Measurements from ENCODE around the gene FATE1. TPM values are rescaled to one million over a fixed set of nuclear protein-coding genes. Genes with fewer than 3 reads are reported as not detected.
"Not testable (repeated sequence)": the region's sequence is repeated elsewhere in the genome, so short reads cannot be mapped to it uniquely, and the experiment has no call there.

FATE1 gene
- total RNA-seq, 2 experiments from 2014 or later = not detected

DNA sequence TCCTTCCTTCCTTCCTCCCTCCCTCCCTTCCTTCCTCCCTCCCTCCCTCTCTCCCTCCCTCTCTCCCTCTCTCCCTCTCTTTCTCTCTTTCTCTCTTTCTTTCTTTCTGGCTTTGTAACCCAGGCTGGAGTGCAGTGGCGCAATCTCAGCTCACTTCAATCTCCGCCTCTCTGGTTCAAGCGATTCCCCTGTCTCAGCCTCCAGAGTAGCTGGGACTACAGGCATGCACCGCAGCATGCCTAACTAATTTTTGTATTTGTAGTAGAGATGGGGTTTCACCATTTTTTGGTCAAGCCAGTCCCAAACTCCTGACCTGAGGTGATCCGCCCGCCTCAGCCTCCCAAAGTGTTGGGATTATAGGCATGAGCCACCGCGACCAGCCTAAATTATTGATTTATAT lies 18.8 kb upstream of the FATE1 start:
- H3K4me1 Mint-ChIP-seq; ATAC-seq; CTCF ChIA-PET; H3K9me3 Mint-ChIP-seq (ENCODE audit: low read depth); H3K4me3 Mint-ChIP-seq; H3K27ac Mint-ChIP-seq; POLR2A ChIA-PET; H3K36me3 Mint-ChIP-seq (ENCODE audit: low read depth); intact Hi-C loops (cut with DNase I, micrococcal nuclease); DNase-seq: not testable (repeated sequence)
- peaks cover 15% of the 10 kb centered on the region for H3K27me3 Mint-ChIP-seq

- ChIA-PET POLR2A (no interaction called here), CTCF (no interaction called here)
- intact Hi-C loops (cut with DNase I, micrococcal nuclease) = no loop called here
- no peaks in the 10 kb centered on the region for H3K36me3 Mint-ChIP-seq (ENCODE audit: low read depth)
- no peaks in the 10 kb centered on the region for H3K4me1 Mint-ChIP-seq
- no peak overlapping the region for H3K4me3 Mint-ChIP-seq
- no peaks in the 10 kb centered on the region for H3K9me3 Mint-ChIP-seq (ENCODE audit: low read depth)
- H3K27ac Mint-ChIP-seq = no peak overlapping the region
- no peak for DNase-seq
- H3K27me3 Mint-ChIP-seq = peaks cover 15% of the 10 kb centered on the region
- ATAC-seq = no peak
Measured at GRCh38 chrX:151697522-151697921, 18.3 kb upstream of the FATE1 start.

DNA sequence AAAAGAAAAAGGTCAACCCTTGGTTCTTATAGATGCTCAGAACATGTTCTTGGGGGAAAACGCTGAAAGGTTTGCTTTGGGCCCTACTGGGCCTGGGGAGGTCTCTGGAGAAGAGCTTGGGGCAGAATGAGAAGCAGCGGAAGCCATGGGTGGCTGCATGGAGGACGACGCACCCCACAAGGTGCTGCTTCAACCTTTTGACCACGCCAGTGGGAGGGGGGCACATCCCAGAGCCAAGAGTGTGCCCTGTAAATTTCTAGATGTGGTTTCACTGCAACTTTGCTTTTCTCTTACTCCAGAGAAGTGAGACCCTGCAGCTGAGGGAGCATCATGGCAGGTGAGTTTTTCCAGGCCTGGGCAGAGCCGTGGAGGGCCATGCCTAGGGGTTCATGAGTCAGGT lies 17.4 kb upstream of the FATE1 start:
- DNase-seq (no peak), ATAC-seq (no peak)
- no peaks in the 10 kb centered on the region for H3K4me1 Mint-ChIP-seq
- H3K4me3 Mint-ChIP-seq = no peak overlapping the region
- CTCF ChIA-PET = no interaction called here
- H3K27me3 Mint-ChIP-seq = peaks cover 12% of the 10 kb centered on the region
- intact Hi-C loops (cut with DNase I, micrococcal nuclease) = no loop called here
- H3K36me3 Mint-ChIP-seq (ENCODE audit: low read depth) = no peaks in the 10 kb centered on the region
- H3K9me3 Mint-ChIP-seq (ENCODE audit: low read depth) = no peaks in the 10 kb centered on the region
- POLR2A ChIA-PET = no interaction called here
- H3K27ac Mint-ChIP-seq = no peak overlapping the region

DNA sequence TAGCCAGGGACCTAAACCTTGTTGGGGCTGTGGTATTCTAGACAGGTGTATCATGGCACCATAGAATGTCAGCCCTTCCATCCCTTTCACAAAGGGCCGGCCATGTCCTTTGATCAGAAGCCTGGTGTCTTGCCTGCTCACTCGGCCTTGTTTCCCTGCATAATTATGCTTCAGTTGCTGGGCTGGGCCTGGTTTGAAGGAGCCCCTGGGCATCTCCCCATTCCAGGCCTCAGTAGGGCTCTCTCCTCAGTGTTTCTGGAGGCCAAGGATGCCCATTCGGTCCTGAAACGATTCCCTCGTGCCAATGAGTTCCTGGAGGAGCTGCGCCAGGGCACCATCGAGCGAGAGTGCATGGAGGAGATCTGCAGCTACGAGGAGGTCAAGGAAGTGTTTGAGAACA lies 16.1 kb upstream of the FATE1 start:
- Mint-ChIP-seq H3K36me3 (ENCODE audit: low read depth) (no peaks in the 10 kb centered on the region), H3K4me3 (no peak overlapping the region), H3K27ac (no peak overlapping the region), H3K27me3 (peaks cover 9% of the 10 kb centered on the region), H3K4me1 (no peaks in the 10 kb centered on the region), H3K9me3 (ENCODE audit: low read depth) (no peaks in the 10 kb centered on the region)
- intact Hi-C loops (cut with DNase I, micrococcal nuclease) = no loop called here
- POLR2A ChIA-PET = no interaction called here
- CTCF ChIA-PET = no interaction called here
- no peak for ATAC-seq
- DNase-seq = no peak

DNA sequence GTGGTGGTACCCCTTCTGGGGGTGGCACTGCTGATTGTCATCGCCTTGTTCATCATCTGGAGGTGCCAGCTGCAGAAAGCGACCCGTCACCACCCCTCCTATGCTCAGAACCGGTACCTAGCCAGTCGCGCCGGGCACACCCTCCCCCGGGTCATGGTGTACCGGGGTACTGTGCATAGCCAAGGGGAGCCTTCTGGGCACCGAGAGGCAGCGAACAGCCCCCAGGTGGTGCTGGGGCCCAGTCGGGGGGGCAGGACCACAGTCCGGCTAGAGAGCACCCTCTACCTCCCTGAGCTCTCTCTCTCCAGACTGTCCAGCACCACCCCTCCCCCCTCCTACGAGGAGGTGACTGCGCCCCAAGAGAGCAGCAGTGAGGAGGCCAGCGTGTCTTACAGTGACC lies 15.3 kb upstream of the FATE1 start:
- H3K9me3 Mint-ChIP-seq (ENCODE audit: low read depth) = no peaks in the 10 kb centered on the region
- no peak overlapping the region for H3K27ac Mint-ChIP-seq
- no peaks in the 10 kb centered on the region for H3K36me3 Mint-ChIP-seq (ENCODE audit: low read depth)
- ChIA-PET CTCF (no interaction called here), POLR2A (interaction anchor here (0.6 kb wide), 1 partner anchor 101 kb away, joined by 3 read pairs; no protein-coding TSS in a partner anchor)
- intact Hi-C loops (cut with DNase I, micrococcal nuclease) = no loop called here
- H3K4me1 Mint-ChIP-seq = no peaks in the 10 kb centered on the region
- no peak overlapping the region for H3K4me3 Mint-ChIP-seq
- DNase-seq (no peak), ATAC-seq (no peak)
- H3K27me3 Mint-ChIP-seq = peaks cover 8% of the 10 kb centered on the region

GRCh38 chrX:151701071-151701470 lies 14.8 kb upstream of the FATE1 start:
- ChIA-PET POLR2A (interaction anchor here (0.6 kb wide), 1 partner anchor 100 kb away, joined by 3 read pairs; no protein-coding TSS in a partner anchor), CTCF (no interaction called here)
- H3K27ac Mint-ChIP-seq = no peak overlapping the region
- no peaks in the 10 kb centered on the region for H3K36me3 Mint-ChIP-seq (ENCODE audit: low read depth)
- peaks cover 7% of the 10 kb centered on the region for H3K27me3 Mint-ChIP-seq
- no peaks in the 10 kb centered on the region for H3K9me3 Mint-ChIP-seq (ENCODE audit: low read depth)
- intact Hi-C loops (cut with DNase I, micrococcal nuclease) = no loop called here
- no peaks in the 10 kb centered on the region for H3K4me1 Mint-ChIP-seq
- no peak for ATAC-seq
- H3K4me3 Mint-ChIP-seq = no peak overlapping the region
- no peak for DNase-seq

DNA sequence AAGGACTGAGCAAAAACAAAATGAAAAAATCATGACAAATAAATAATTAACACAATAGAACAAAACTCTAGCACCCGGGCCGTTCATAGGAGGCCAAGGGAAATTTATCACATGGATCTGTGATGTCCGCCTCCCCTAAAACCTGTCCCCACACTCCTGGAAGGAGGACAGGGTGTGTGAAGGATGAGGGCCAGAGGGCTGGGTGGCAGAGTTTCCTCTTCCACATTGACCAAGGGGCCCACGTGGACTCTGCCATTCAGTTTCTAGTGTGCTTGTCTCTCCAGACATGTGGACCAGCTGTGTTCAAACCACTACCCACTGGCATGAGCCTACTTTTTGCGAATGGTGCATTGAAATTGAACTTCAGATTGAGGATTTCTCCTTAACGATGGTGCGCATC lies 14.3 kb upstream of the FATE1 start:
- H3K4me1 Mint-ChIP-seq = no peaks in the 10 kb centered on the region
- no peaks in the 10 kb centered on the region for H3K36me3 Mint-ChIP-seq (ENCODE audit: low read depth)
- H3K9me3 Mint-ChIP-seq (ENCODE audit: low read depth) = no peaks in the 10 kb centered on the region
- no peak overlapping the region for H3K4me3 Mint-ChIP-seq
- POLR2A ChIA-PET = no interaction called here
- DNase-seq (no peak), ATAC-seq (no peak)
- intact Hi-C loops (cut with DNase I, micrococcal nuclease) = no loop called here
- peaks cover 6% of the 10 kb centered on the region for H3K27me3 Mint-ChIP-seq
- CTCF ChIA-PET = no interaction called here
- H3K27ac Mint-ChIP-seq = no peak overlapping the region

DNA sequence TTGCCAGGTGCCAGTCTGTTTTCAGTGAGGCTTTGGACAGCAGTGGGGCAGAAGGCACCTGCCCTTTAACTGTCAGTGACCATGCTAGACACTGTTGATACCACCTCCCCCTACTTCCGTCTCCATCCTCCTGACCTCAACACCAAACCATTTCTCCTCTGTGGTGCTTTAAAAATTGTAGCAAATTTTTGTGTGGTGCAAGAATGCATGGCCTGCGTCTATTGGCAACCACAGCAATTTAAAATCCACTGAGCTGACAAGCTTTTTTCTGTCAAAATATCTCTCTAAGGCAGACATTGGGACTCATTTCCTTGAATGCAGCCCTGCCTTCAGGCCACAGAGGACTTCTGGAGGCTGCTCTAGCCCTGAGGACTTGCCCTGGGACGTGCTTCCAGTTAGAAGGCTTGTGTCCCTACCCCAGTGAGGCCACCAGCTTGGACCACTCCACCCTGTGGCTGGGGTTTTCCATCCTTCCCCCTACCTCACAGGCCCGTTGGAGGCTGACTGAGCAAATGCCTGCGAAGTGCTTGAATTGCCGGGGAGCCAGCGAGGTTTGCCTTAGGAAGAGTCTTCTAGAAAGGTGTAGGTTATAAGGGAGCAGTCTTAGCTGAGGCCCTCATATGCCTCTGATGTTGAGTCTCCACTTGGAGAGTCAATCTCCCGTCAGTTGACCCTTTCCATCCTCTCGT lies 13.7 kb upstream of the FATE1 start:
- Mint-ChIP-seq H3K4me1 (no peaks in the 10 kb centered on the region), H3K4me3 (no peak overlapping the region), H3K36me3 (ENCODE audit: low read depth) (no peaks in the 10 kb centered on the region), H3K9me3 (ENCODE audit: low read depth) (no peaks in the 10 kb centered on the region), H3K27me3 (peaks cover 2% of the 10 kb centered on the region), H3K27ac (no peak overlapping the region)
- ChIA-PET CTCF (no interaction called here), POLR2A (no interaction called here)
- no peak for ATAC-seq
- DNase-seq = no peak
- intact Hi-C loops (cut with DNase I, micrococcal nuclease) = no loop called here

- Mint-ChIP-seq H3K4me1 (no peaks in the 10 kb centered on the region), H3K27ac (no peak overlapping the region), H3K4me3 (no peak overlapping the region), H3K36me3 (ENCODE audit: low read depth) (no peaks in the 10 kb centered on the region), H3K9me3 (ENCODE audit: low read depth) (no peaks in the 10 kb centered on the region), H3K27me3 (no peaks in the 10 kb centered on the region)
- ChIA-PET CTCF (interaction anchor here (0.9 kb wide), 1 partner anchor 9 kb away, joined by 3 read pairs; no protein-coding TSS in a partner anchor), POLR2A (no interaction called here)
- DNase-seq (no peak), ATAC-seq (no peak)
- intact Hi-C loops (cut with DNase I, micrococcal nuclease) = no loop called here
Measured at GRCh38 chrX:151702741-151703340, 13.0 kb upstream of the FATE1 start.

GRCh38 chrX:151703487-151703886 lies 12.3 kb upstream of the FATE1 start:
- Mint-ChIP-seq H3K9me3 (ENCODE audit: low read depth) (no peaks in the 10 kb centered on the region), H3K27ac (no peak overlapping the region), H3K27me3 (no peaks in the 10 kb centered on the region), H3K36me3 (ENCODE audit: low read depth) (no peaks in the 10 kb centered on the region), H3K4me3 (no peak overlapping the region), H3K4me1 (no peaks in the 10 kb centered on the region)
- ChIA-PET CTCF (interaction anchor here (0.9 kb wide), 1 partner anchor 8 kb away, joined by 3 read pairs; no protein-coding TSS in a partner anchor), POLR2A (no interaction called here)
- ATAC-seq (no peak), DNase-seq (no peak)
- intact Hi-C loops (cut with DNase I, micrococcal nuclease) = no loop called here

- DNase-seq (no peak), ATAC-seq (no peak)
- intact Hi-C loops (cut with DNase I, micrococcal nuclease) = no loop called here
- H3K9me3 Mint-ChIP-seq (ENCODE audit: low read depth) = no peaks in the 10 kb centered on the region
- H3K27ac Mint-ChIP-seq = no peak overlapping the region
- H3K4me1 Mint-ChIP-seq = no peaks in the 10 kb centered on the region
- H3K4me3 Mint-ChIP-seq = no peak overlapping the region
- CTCF ChIA-PET = no interaction called here
- no peaks in the 10 kb centered on the region for H3K27me3 Mint-ChIP-seq
- POLR2A ChIA-PET = no interaction called here
- no peaks in the 10 kb centered on the region for H3K36me3 Mint-ChIP-seq (ENCODE audit: low read depth)
Measured at GRCh38 chrX:151704041-151704663, 11.7 kb upstream of the FATE1 start.

DNA sequence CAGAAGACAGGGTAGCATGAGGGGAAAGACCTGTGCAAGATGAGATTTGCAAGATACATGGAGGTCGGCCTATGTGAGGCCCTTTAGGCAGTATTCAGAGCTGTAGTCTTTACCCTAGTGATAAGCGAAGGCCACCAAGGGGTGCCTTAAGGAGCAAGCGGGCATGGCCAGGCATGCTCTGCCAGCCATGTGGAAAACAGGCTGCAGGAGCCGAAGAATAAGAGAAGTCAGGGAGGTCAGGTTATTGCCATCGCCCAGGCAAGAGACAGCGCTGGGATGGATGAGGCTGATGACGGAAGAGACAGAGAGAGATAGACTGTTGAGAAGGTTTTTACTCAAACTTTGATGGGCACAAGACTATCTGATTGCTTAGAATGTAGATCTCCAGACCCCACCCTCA lies 7.0 kb upstream of the FATE1 start:
- H3K27me3 Mint-ChIP-seq = peaks cover 2% of the 10 kb centered on the region
- no peak for ATAC-seq
- DNase-seq = no peak
- no peaks in the 10 kb centered on the region for H3K9me3 Mint-ChIP-seq (ENCODE audit: low read depth)
- H3K27ac Mint-ChIP-seq = no peak overlapping the region
- intact Hi-C loops (cut with DNase I, micrococcal nuclease) = no loop called here
- POLR2A ChIA-PET = interaction anchor here (0.6 kb wide), 1 partner anchor 25 kb away, joined by 3 read pairs; no protein-coding TSS in a partner anchor
- CTCF ChIA-PET = no interaction called here
- H3K36me3 Mint-ChIP-seq (ENCODE audit: low read depth) = no peaks in the 10 kb centered on the region
- no peak overlapping the region for H3K4me3 Mint-ChIP-seq
- no peaks in the 10 kb centered on the region for H3K4me1 Mint-ChIP-seq

All from activated CD4-positive, alpha-beta T cell treated with anti-CD3 and anti-CD28 coated beads for 36 hours (primary cell).